GM23338 (cell line): ENCODE measurements around the gene ERMP1. TPM values are rescaled to one million over a fixed set of nuclear protein-coding genes. Genes with fewer than 3 reads are reported as not detected.

ENCODE experiments used
- ATAC-seq: fragments of 200-7000 bp; cut with Tn5 transposase; 3 replicates; pipeline ENCODE4 v1.9.1; 2020
- DNase-seq: peaks from one replicate; pipeline ENCODE4 v3.0.0-alpha.2; 2015; ENCODE audit warnings: low spot score
- H2AFZ ChIP-seq: fragments of 200-600 bp; sonication (generic); 2 replicates; pipeline ENCODE4 v1.8.0; 2016; ENCODE audit warnings: antibody characterized with exemption, mild to moderate bottlenecking, moderate library complexity
- H3F3A ChIP-seq: fragments of 200-600 bp; sonication (generic); replicated peaks from 2 replicates; pipeline ENCODE4 v1.8.0; 2017; ENCODE audit warnings: antibody characterized with exemption, mixed run types, low read depth
- H3K27ac ChIP-seq: fragments of 200-600 bp; sonication (generic); 2 replicates; pipeline ENCODE4 v1.6.1; 2016; ENCODE audit warnings: low read depth
- H3K27me3 ChIP-seq: fragments of 200-600 bp; sonication (generic); 2 replicates; pipeline ENCODE4 v1.8.0; 2016; ENCODE audit warnings: mild to moderate bottlenecking, mixed run types, moderate library complexity; ENCODE audit not compliant: insufficient read depth
- H3K36me3 ChIP-seq: fragments of 200-600 bp; sonication (generic); 2 replicates; pipeline ENCODE4 v1.8.0; 2016; ENCODE audit warnings: mild to moderate bottlenecking; ENCODE audit not compliant: insufficient read depth
- H3K4me1 ChIP-seq: fragments of 200-600 bp; sonication (generic); 2 replicates; pipeline ENCODE4 v1.8.0; 2016; ENCODE audit warnings: mild to moderate bottlenecking, moderate library complexity; ENCODE audit not compliant: insufficient read depth
- H3K4me2 ChIP-seq: fragments of 200-600 bp; sonication (generic); 2 replicates; pipeline ENCODE4 v1.7.1; 2017; ENCODE audit warnings: mixed run types
- H3K4me3 ChIP-seq: fragments of 200-600 bp; sonication (generic); 2 replicates; pipeline ENCODE4 v1.6.1; 2016; ENCODE audit warnings: mixed run types
- H3K79me2 ChIP-seq: fragments of 200-600 bp; sonication (generic); replicated peaks from 2 replicates; pipeline ENCODE4 v1.8.0; 2017; ENCODE audit warnings: mild to moderate bottlenecking; ENCODE audit not compliant: insufficient read depth
- H3K9me2 ChIP-seq: fragments of 200-600 bp; sonication (generic); 2 replicates; pipeline ENCODE4 v1.8.0; 2017; ENCODE audit not compliant: insufficient read depth
- H4K20me1 ChIP-seq: fragments of 200-600 bp; sonication (generic); replicated peaks from 2 replicates; pipeline ENCODE4 v1.8.0; 2017; ENCODE audit warnings: mild to moderate bottlenecking; ENCODE audit not compliant: insufficient read depth
- H3K27ac Mint-ChIP-seq: 2 replicates; pipeline ENCODE4 v1.8.0; 2020; ENCODE audit warnings: inconsistent platforms, mild to moderate bottlenecking, moderate library complexity, mixed read lengths
- H3K27me3 Mint-ChIP-seq: 3 replicates; pipeline ENCODE4 v1.8.0; 2022; ENCODE audit warnings: low read depth, mild to moderate bottlenecking, moderate library complexity, mixed read lengths, inconsistent platforms; ENCODE audit not compliant: insufficient read depth, poor library complexity
- H3K36me3 Mint-ChIP-seq: 3 replicates; pipeline ENCODE4 v1.8.0; 2021; ENCODE audit warnings: low read depth, mild to moderate bottlenecking, inconsistent platforms, moderate library complexity, mixed read lengths
- H3K4me1 Mint-ChIP-seq: 3 replicates; pipeline ENCODE4 v1.8.0; 2020; ENCODE audit warnings: mild to moderate bottlenecking, inconsistent platforms, mixed read lengths
- H3K4me3 Mint-ChIP-seq: 3 replicates; pipeline ENCODE4 v1.8.0; 2021; ENCODE audit warnings: moderate library complexity, mild to moderate bottlenecking, inconsistent platforms, mixed read lengths
- H3K9me3 Mint-ChIP-seq: 3 replicates; pipeline ENCODE4 v1.8.0; 2020; ENCODE audit warnings: moderate library complexity, mild to moderate bottlenecking, inconsistent platforms, mixed read lengths
- CREB1 ChIP-seq: fragments of 250-450 bp; sonication (Bioruptor Pico); IDR thresholded peaks from 2 replicates; pipeline ENCODE4 v1.5.0; 2020; ENCODE audit warnings: low read depth, mild to moderate bottlenecking, moderate library complexity
- EZH2 ChIP-seq: fragments of 200-600 bp; sonication (generic); IDR thresholded peaks from one replicate; pipeline ENCODE4 v1.8.0; 2017; ENCODE audit warnings: antibody characterized with exemption, mild to moderate bottlenecking, low read depth; ENCODE audit not compliant: unreplicated experiment
- EZH2phosphoT487 ChIP-seq: fragments of 200-600 bp; sonication (generic); IDR thresholded peaks from one replicate; pipeline ENCODE4 v1.8.1; 2018; ENCODE audit warnings: antibody characterized with exemption; ENCODE audit not compliant: unreplicated experiment
- JUNB ChIP-seq: IDR thresholded peaks from one replicate; pipeline ENCODE4 v1.6.1; 2016; ENCODE audit warnings: antibody characterized with exemption; ENCODE audit not compliant: unreplicated experiment
- NANOG ChIP-seq: IDR thresholded peaks from 2 replicates; pipeline ENCODE4 v1.6.1; 2016; ENCODE audit warnings: antibody characterized with exemption, borderline replicate concordance
- POLR2AphosphoS5 ChIP-seq: IDR thresholded peaks from 2 replicates; pipeline ENCODE4 v1.6.1; 2016; ENCODE audit warnings: antibody characterized with exemption, low read depth
- REST ChIP-seq: IDR thresholded peaks from one replicate; pipeline ENCODE4 v1.6.1; 2018; ENCODE audit warnings: antibody characterized with exemption; ENCODE audit not compliant: unreplicated experiment
- STAT1 ChIP-seq: IDR thresholded peaks from one replicate; pipeline ENCODE4 v1.6.1; 2016; ENCODE audit warnings: antibody characterized with exemption; ENCODE audit not compliant: unreplicated experiment
- ZNF114 ChIP-seq: fragments of 250-450 bp; sonication (Bioruptor Pico); IDR thresholded peaks from 2 replicates; pipeline ENCODE4 v1.5.0; 2020; ENCODE audit warnings: mild to moderate bottlenecking, moderate library complexity
- ZNF331 ChIP-seq: fragments of 250-450 bp; sonication (Bioruptor Pico); IDR thresholded peaks from 2 replicates; pipeline ENCODE4 v1.5.0; 2020; ENCODE audit warnings: low read depth, mild to moderate bottlenecking, moderate library complexity
- polyA plus RNA-seq: library from polyadenylated mRNA; unstranded; fragments of >200 nt; fragmentation: Nextera tagmentation; extraction: Ambion mirVana; gene quantifications from 2 replicates; pipeline ENCODE4 v1.2.1, GENCODE V29; 2016
- total RNA-seq: library from RNA; depleted of rRNA; stranded (reverse); fragments of >200 nt; shearing (Covaris generic); gene quantifications from 2 replicates; pipeline ENCODE4 v1.2.3, GENCODE V29; 2014
- TF ChIP-seq, protein P1 (sequence below): fragments of 250-450 bp; sonication (Bioruptor Pico); IDR thresholded peaks from 2 replicates; pipeline ENCODE4 v1.5.0; 2020; ENCODE audit warnings: mild to moderate bottlenecking, moderate library complexity
- TF ChIP-seq, protein P2 (sequence below), 2 experiments: fragments of 200-600 bp in 1 of 2; sonication (generic) in 1 of 2; conservative IDR thresholded peaks; 2 replicates each; pipeline versions ENCODE4 v1.5.1 to v1.6.1; 2016 to 2017; ENCODE audit warnings: antibody characterized with exemption in 2 of 2, low read depth in 2 of 2, mild to moderate bottlenecking in 2 of 2, moderate library complexity in 1 of 2
- TF ChIP-seq, protein P3 (sequence below): IDR thresholded peaks from 2 replicates; pipeline ENCODE4 v1.6.1; 2016; ENCODE audit warnings: antibody characterized with exemption

Gene ERMP1
- total and polyA plus RNA-seq, 2 experiments from 2014 or later = 5.3 to 23.4 TPM

DNA sequence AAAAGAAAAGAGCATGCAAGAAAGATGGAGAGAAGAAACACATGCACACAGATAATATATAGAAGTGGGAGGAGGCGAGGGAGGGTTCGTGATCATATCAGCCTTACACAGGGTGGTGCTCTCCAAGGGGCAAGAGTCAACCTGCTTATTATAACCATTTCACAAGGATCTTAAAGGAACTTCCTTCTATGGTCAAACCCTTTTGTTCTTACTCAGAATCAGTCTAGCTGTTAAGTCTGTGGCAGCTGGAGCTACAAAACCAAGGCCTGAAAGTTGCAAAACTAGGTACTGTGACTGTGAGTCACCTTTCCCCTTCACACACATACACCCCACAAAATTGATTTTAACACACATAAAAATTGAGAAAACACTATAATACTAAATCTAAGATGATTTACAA, 18.5 kb upstream of the ERMP1 start:
- no peak for ATAC-seq
- Histone ChIP-seq H2AFZ (no peak overlapping the region), H4K20me1 (no peaks in the 10 kb centered on the region), H3K9me2 (peaks cover 7% of the 10 kb centered on the region; the same call in 1 of the 2 replicates), H3K4me3 (no peak overlapping the region), H3K79me2 (no peaks in the 10 kb centered on the region), H3F3A (no peaks in the 10 kb centered on the region), H3K4me1 (no peaks in the 10 kb centered on the region), H3K36me3 (no peaks in the 10 kb centered on the region), H3K4me2 (no peak overlapping the region), H3K27me3 (no peaks in the 10 kb centered on the region), H3K27ac (no peak overlapping the region)
- Mint-ChIP-seq H3K9me3 (no peaks in the 10 kb centered on the region), H3K27ac (no peak overlapping the region), H3K36me3 (no peaks in the 10 kb centered on the region), H3K4me1 (no peaks in the 10 kb centered on the region), H3K4me3 (no peak overlapping the region), H3K27me3 (peaks cover 5% of the 10 kb centered on the region)
- no peak for DNase-seq
- TF ChIP-seq JUNB (no peak), ZNF331 (no peak), NANOG (no peak), EZH2 (no peak), POLR2AphosphoS5 (no peak), REST (no peak), CREB1 (CRISPR knock-in tag) (no peak), ZNF114 (no peak), EZH2phosphoT487 (no peak), STAT1 (no peak)
- TF ChIP-seq, protein P1, sequence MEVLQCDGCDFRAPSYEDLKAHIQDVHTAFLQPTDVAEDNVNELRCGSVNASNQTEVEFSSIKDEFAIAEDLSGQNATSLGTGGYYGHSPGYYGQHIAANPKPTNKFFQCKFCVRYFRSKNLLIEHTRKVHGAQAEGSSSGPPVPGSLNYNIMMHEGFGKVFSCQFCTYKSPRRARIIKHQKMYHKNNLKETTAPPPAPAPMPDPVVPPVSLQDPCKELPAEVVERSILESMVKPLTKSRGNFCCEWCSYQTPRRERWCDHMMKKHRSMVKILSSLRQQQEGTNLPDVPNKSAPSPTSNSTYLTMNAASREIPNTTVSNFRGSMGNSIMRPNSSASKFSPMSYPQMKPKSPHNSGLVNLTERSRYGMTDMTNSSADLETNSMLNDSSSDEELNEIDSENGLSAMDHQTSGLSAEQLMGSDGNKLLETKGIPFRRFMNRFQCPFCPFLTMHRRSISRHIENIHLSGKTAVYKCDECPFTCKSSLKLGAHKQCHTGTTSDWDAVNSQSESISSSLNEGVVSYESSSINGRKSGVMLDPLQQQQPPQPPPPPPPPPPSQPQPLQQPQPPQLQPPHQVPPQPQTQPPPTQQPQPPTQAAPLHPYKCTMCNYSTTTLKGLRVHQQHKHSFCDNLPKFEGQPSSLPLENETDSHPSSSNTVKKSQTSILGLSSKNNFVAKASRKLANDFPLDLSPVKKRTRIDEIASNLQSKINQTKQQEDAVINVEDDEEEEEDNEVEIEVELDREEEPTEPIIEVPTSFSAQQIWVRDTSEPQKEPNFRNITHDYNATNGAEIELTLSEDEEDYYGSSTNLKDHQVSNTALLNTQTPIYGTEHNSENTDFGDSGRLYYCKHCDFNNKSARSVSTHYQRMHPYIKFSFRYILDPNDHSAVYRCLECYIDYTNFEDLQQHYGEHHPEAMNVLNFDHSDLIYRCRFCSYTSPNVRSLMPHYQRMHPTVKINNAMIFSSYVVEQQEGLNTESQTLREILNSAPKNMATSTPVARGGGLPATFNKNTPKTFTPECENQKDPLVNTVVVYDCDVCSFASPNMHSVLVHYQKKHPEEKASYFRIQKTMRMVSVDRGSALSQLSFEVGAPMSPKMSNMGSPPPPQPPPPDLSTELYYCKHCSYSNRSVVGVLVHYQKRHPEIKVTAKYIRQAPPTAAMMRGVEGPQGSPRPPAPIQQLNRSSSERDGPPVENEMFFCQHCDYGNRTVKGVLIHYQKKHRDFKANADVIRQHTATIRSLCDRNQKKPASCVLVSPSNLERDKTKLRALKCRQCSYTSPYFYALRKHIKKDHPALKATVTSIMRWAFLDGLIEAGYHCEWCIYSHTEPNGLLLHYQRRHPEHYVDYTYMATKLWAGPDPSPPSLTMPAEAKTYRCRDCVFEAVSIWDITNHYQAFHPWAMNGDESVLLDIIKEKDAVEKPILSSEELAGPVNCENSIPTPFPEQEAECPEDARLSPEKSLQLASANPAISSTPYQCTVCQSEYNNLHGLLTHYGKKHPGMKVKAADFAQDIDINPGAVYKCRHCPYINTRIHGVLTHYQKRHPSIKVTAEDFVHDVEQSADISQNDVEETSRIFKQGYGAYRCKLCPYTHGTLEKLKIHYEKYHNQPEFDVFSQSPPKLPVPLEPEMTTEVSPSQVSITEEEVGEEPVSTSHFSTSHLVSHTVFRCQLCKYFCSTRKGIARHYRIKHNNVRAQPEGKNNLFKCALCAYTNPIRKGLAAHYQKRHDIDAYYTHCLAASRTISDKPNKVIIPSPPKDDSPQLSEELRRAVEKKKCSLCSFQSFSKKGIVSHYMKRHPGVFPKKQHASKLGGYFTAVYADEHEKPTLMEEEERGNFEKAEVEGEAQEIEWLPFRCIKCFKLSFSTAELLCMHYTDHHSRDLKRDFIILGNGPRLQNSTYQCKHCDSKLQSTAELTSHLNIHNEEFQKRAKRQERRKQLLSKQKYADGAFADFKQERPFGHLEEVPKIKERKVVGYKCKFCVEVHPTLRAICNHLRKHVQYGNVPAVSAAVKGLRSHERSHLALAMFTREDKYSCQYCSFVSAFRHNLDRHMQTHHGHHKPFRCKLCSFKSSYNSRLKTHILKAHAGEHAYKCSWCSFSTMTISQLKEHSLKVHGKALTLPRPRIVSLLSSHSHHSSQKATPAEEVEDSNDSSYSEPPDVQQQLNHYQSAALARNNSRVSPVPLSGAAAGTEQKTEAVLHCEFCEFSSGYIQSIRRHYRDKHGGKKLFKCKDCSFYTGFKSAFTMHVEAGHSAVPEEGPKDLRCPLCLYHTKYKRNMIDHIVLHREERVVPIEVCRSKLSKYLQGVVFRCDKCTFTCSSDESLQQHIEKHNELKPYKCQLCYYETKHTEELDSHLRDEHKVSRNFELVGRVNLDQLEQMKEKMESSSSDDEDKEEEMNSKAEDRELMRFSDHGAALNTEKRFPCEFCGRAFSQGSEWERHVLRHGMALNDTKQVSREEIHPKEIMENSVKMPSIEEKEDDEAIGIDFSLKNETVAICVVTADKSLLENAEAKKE (CRISPR knock-in tag) = no peak
- TF ChIP-seq, protein P2, sequence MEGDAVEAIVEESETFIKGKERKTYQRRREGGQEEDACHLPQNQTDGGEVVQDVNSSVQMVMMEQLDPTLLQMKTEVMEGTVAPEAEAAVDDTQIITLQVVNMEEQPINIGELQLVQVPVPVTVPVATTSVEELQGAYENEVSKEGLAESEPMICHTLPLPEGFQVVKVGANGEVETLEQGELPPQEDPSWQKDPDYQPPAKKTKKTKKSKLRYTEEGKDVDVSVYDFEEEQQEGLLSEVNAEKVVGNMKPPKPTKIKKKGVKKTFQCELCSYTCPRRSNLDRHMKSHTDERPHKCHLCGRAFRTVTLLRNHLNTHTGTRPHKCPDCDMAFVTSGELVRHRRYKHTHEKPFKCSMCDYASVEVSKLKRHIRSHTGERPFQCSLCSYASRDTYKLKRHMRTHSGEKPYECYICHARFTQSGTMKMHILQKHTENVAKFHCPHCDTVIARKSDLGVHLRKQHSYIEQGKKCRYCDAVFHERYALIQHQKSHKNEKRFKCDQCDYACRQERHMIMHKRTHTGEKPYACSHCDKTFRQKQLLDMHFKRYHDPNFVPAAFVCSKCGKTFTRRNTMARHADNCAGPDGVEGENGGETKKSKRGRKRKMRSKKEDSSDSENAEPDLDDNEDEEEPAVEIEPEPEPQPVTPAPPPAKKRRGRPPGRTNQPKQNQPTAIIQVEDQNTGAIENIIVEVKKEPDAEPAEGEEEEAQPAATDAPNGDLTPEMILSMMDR (conservative IDR thresholded peaks at IDR 0.05; ENCODE audit: low read depth in 2 of 2) = no peak
- TF ChIP-seq, protein P3, sequence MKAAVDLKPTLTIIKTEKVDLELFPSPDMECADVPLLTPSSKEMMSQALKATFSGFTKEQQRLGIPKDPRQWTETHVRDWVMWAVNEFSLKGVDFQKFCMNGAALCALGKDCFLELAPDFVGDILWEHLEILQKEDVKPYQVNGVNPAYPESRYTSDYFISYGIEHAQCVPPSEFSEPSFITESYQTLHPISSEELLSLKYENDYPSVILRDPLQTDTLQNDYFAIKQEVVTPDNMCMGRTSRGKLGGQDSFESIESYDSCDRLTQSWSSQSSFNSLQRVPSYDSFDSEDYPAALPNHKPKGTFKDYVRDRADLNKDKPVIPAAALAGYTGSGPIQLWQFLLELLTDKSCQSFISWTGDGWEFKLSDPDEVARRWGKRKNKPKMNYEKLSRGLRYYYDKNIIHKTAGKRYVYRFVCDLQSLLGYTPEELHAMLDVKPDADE = no peak
